ENCODE data around the gene FNIP1.

- TF ChIP-seq CTCF (IDR thresholded peaks at IDR 0.05) (no peak), POLR2A (IDR thresholded peaks at IDR 0.05) (no peak)
These were observed 21.3 kb upstream of the FNIP1 start for GRCh38 chr5:131818001-131818724.
